ENCODE results near the gene ARHGEF10L.
"Not testable (repeated sequence)": the region's sequence is repeated elsewhere in the genome, so short reads cannot be mapped to it uniquely, and the experiment has no call there.

Gene ARHGEF10L

GRCh38 chr1:17610085-17610484 is 70.6 kb downstream of the ARHGEF10L start:
- DNase-seq (ENCODE audit: low spot score) = no peak

- no peak for DNase-seq (ENCODE audit: low spot score)
Observed at GRCh38 chr1:17610713-17611112, 71.2 kb downstream of the ARHGEF10L start.

- DNase-seq (ENCODE audit: low spot score) = no peak
Observed at GRCh38 chr1:17611991-17612390, 72.5 kb downstream of the ARHGEF10L start.

GRCh38 chr1:17612831-17613230 is 73.3 kb downstream of the ARHGEF10L start:
- no peak for DNase-seq (ENCODE audit: low spot score)

GRCh38 chr1:17614586-17614985 is 75.1 kb downstream of the ARHGEF10L start:
- DNase-seq (ENCODE audit: low spot score) = no peak

- no peak for DNase-seq (ENCODE audit: low spot score)
Observed at GRCh38 chr1:17615157-17615556, 75.7 kb downstream of the ARHGEF10L start.

GRCh38 chr1:17615959-17616358 is 76.5 kb downstream of the ARHGEF10L start:
- DNase-seq (ENCODE audit: low spot score) = no peak

GRCh38 chr1:17616731-17617279 is 77.3 kb downstream of the ARHGEF10L start:
- no peak for DNase-seq (ENCODE audit: low spot score)

GRCh38 chr1:17617787-17618557 is 78.5 kb downstream of the ARHGEF10L start:
- no peak for DNase-seq (ENCODE audit: low spot score)

GRCh38 chr1:17618558-17619247 is 79.2 kb downstream of the ARHGEF10L start:
- no peak for DNase-seq (ENCODE audit: low spot score)

- no peak for DNase-seq (ENCODE audit: low spot score)
Observed at GRCh38 chr1:17620448-17620847, 81.0 kb downstream of the ARHGEF10L start.

- no peak for DNase-seq (ENCODE audit: low spot score)
Observed at GRCh38 chr1:17621691-17622090, 82.2 kb downstream of the ARHGEF10L start.

GRCh38 chr1:17622823-17623222 is 83.3 kb downstream of the ARHGEF10L start:
- no peak for DNase-seq (ENCODE audit: low spot score)

- DNase-seq (ENCODE audit: low spot score) = no peak
Observed at GRCh38 chr1:17624611-17625233, 85.2 kb downstream of the ARHGEF10L start.

GRCh38 chr1:17627239-17628052 is 87.9 kb downstream of the ARHGEF10L start:
- no peak for DNase-seq (ENCODE audit: low spot score)

GRCh38 chr1:17629046-17629445 is 89.5 kb downstream of the ARHGEF10L start:
- not testable (repeated sequence) for DNase-seq (ENCODE audit: low spot score)

GRCh38 chr1:17629460-17629859 is 90.0 kb downstream of the ARHGEF10L start:
- DNase-seq (ENCODE audit: low spot score) = no peak

GRCh38 chr1:17630048-17630830 is 90.7 kb downstream of the ARHGEF10L start:
- no peak for DNase-seq (ENCODE audit: low spot score)

GRCh38 chr1:17630986-17631385 is 91.5 kb downstream of the ARHGEF10L start:
- DNase-seq (ENCODE audit: low spot score) = no peak

GRCh38 chr1:17631410-17631809 is 91.9 kb downstream of the ARHGEF10L start:
- no peak for DNase-seq (ENCODE audit: low spot score)

- DNase-seq (ENCODE audit: low spot score) = no peak
Observed at GRCh38 chr1:17632106-17632505, 92.6 kb downstream of the ARHGEF10L start.

Measured in hematopoietic multipotent progenitor cell treated with erythropoietin and hydrocortisone succinate and interleukin-3 and kit ligand, for 15 days (in vitro differentiated cells).